ACHN (cell line): Measurements from ENCODE around the gene SOCS1.
"Not testable (repeated sequence)": the region's sequence is repeated elsewhere in the genome, so short reads cannot be mapped to it uniquely, and the experiment has no call there.

Experiments used
- DNase-seq: peaks from one replicate; pipeline ENCODE4 v3.0.0-alpha.2; 2015
- in situ Hi-C: cut with HindIII; loops from 2 replicates; pipeline ENCODE4 v1.10.0; 2017; ENCODE audit warnings: low sequenced_read_pairs, low pct_ligation_motif_present, low pct_unique_long_range_greater_than_20kb

The SOCS1 gene

DNA sequence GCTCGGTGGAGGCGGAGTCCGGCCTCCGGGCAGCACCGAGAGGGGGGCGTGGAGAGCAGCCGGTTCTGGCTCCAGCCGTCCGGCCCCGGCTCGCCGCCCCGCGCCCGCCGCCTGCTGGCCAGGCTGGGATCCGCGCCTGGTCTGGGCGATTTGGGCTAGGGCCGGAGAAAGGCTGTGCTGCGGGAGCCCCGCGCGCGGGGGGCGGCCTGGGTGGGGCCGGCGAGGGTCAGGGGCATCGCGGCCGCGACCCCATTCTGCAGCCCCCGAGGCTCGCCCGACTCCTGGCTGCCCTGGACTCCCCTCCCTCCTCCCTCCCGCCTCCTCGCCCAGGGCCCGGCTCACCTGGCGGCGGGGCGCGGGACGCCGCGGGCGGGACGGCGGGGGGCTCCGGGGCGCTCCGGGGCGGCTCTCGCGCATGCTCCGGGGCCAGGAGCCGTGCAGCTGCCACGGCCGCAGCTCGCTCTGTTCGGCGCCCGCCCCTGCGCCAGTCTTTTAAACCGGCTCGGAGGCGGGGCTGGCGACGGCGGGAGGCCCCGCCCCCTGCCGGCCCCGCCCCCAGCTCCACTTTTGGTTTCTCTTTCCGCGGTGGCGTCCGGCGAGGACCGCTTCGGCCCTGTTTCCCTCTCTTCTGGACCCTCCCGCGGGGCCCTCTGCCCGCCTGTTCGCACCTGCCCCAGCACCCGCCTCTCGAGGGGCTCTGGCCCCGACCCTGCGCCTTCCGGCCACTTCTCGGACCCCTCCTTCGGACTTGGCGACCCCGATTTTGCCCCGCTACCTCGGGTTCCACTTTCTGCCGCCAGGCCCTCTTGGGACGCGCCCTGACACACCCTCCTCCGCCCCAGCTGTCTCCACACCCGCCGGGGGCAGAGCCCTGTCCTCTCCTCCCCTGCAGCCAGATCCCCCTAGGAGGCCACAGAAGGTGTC is at the start of gene SOCS1:
Gene SOCS1, minus strand, starts transcription at position 468 of the 924 bp plus-strand sequence. CDS start 726 bp downstream, outside the sequence.
- in situ Hi-C loops, result no loop called here
- peak; percentile 87 for DNase-seq

DNA sequence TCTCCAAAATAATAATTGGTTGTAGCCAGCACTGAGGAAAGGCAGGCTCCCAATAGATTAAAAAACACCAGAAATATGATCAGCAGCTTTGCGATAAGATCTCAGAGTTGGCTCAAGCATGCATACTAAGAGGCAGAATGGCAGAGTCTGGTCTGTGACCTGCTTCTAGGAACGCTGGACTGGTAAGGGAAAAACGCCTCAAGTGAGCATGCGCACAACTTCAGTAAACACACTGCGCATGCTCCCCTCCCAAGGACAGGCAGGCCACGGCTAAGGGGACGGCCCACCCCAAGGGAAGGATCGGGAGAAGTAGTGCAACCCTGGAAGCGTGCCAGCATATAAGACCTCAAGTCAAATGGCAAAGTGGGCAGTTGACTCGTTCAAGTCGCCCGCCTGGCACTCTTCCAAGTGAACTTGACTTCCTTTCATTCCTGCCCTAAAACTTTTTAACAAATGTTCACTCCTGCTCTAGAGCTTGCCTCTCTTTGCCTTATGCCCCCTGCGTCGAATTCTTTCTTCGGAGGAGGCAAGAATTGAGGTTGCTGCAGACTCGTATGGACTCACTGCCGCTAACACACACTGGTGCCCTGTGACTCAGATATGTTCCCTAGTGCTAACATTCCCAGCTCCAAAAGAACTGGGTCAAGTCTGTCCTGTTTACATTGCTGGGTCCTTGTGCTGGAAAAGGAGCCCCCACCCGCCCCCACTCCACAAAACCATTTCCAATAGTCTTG is 47.6 kb upstream of the SOCS1 start:
- in situ Hi-C loops, result no loop called here
- no peak for DNase-seq

DNA sequence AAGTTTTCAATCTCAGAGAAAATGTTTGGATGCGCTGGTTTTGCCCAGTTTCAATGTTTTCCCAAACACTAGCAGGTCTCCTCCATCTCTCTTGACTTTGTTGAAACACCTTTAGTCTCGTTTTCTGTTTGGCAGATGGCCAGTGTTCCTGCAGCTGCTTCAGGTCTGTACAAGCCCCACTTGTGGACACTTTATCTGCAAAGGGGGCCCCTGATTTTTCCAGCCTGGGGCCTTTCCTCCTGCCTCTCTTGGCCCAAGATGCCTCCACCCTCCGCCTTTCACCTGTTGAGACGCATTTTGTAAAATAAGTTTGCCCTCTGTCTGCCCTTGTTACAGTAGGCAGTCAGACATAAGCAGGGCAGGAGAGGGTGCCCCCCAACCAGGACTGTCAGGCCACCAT is 47.0 kb upstream of the SOCS1 start:
- in situ Hi-C loops, result no loop called here
- no peak for DNase-seq

DNA sequence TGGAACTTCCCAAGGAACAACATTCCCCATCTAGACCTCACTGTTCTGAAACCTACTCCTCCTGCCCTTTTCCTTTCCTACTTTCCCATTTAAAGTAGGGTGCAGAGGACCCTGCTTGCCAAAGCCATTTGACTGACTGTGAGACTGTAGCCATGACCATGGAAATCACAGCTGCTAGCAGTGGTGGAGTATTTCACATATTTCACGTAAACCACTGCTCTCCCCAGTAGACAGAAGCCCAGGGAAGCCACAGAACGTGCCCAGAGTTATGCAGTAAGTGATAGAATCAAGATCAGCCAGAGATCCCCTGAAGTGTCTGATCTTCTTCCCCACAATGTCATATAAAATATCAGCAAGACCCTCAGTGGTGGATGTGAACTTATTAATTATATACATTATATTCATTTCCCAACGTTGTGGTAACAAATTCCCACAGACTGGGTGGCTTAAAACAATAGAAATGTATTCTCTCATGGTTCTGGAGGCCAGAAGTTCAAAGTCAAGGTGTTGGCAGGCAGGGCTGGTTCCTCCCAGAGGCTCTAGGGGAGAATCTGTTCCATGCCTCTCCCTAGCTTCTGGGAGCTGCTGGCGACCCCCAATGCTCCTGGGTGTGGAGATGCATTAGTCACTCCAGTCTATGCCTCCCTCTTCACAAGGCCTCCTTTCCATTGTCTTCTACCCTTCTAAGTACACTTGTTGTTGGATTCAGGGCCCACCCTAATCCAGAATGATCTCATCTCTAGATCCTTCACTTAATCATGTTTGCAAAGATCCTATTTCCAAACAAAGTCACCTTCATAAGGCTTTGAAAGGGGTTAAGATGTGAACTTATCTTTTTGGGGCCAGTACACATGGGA is 45.9 kb upstream of the SOCS1 start:
- DNase-seq, result no peak
- in situ Hi-C loops, result no loop called here

- DNase-seq, result no peak
- in situ Hi-C loops, result no loop called here
These were observed 44.5 kb upstream of the SOCS1 start for GRCh38 chr16:11300560-11300892.

DNA sequence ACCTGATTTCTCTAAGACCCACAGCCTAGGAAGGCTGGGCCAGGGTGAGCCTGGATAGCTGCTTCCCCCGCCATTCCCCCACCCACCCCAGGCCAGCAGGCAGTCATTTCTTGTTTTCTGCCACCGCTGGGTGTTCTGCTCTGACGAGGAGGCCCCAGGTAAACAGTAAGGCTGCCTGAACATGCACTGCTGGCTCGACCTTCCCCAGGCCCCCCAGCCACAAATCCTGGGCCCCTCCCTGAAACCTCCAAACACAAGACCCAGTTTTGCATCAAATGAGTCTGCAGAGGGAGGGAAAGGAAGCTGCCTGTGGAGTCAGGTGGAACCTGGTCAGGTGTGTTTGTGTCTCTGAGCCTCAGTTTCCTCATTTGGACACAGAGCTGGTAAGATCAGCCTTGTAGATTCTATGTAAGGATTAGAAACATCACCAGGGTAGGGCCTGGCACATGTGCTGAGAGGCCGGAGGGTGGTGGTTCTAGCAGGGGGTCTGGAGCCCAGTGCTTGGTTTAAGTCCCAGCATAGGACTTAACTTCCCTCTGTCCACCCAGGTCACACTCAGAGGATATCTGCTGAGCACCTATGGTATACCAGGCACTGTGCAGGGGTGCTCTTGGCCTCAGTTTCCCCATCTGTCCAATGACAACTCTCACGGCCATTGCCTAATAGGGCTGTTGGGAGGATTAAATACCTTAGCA is 44.0 kb upstream of the SOCS1 start:
- no peak for DNase-seq
- in situ Hi-C loops, result no loop called here

- in situ Hi-C loops, result not testable (repeated sequence)
These were observed 43.0 kb upstream of the SOCS1 start for GRCh38 chr16:11298950-11299547.

DNA sequence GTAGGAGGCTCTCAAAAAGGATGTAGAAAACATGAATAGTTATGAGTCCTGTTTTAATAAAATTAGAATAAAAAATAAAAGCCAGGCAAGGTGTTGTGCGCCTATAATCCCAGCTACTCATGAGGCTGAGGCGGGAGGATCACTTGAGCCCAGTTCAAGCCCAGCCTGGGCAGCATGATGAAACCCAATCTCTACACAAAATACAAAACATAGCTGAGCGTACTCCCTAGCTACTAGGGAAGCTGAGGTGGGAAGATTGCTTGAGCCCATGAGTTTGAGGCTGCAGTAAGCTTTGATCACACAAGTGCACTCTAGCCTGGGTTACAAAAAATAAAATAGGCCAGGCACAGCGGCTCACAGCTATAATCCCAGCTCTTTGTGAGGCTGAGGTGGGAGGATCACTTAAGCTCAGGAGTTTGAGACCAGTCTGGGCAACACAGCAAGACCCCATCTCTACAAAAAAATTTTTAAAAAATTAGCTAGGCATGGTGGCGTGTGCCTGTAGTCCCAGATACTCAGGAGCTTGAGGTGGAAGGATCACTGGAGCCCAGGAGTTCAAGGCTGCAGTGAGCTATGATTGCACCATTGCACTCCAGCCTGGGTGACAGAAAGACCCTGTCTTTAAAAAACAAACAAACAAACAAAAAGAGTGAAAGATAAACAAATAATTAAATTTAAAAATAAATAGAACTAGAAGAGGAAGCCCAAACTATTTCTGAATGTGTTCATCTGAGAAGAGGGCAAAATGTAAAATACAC is 42.3 kb upstream of the SOCS1 start:
- in situ Hi-C loops, result no loop called here
- DNase-seq, result no peak

More at GRCh38 chr16:11298950-11299547, 43.0 kb upstream of the SOCS1 start:
- not testable (repeated sequence) for DNase-seq

DNA sequence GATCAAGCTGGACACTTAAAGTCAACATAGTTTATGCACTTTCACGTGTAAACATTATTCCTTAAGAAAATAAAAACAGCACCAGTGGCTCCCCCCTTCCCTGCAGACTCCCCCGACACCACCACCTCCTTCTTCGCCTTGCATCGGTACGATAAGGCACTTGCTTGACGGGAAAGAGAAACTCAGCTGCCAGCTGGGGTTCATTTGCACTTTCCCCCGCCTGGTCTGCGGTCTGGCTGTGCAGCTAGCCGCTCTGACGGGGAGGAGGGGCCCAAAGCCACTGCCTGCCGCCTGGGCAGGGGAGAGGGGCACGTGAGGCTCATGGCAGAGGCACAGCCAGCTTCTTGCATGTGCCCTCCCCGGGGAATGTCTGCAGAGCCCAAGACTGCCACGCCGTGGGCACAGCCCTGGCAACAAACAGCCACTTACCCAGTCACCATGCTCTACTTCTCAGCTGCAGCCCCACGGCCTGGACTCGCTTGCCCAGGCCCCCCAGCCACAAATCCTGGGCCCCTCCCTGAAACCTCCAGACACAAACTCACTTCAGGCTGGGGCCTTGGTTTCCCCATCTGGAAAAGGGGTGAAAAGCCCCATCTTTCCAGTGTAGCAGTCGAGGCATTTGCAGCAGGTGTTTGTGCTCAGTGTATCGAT is 41.6 kb upstream of the SOCS1 start:
- in situ Hi-C loops, result no loop called here

GRCh38 chr16:11296706-11297491 is 40.9 kb upstream of the SOCS1 start:
- no peak for DNase-seq
- in situ Hi-C loops, result no loop called here

More for the DNA sequence above, 41.6 kb upstream of the SOCS1 start:
- peak; percentile 87 for DNase-seq

DNA sequence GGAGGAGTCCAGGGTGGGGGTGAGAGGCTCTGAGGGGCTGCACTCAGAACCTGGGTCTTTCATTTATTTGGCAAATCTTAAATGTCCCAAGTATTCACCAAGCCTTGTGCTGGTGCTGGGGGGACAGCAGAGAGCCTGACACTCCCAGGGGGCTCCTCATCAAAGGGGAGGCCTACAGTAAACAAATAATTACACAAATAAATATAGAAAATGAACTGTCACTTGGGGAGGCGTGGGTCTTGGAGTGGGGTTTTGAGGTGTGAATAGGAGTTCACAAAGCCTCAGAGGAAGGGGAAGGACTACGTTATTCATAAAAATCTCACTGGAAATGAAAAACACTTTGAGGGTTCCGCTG is 40.3 kb upstream of the SOCS1 start:
- in situ Hi-C loops, result no loop called here
- no peak for DNase-seq

- in situ Hi-C loops, result no loop called here
- no peak for DNase-seq
These were observed 39.7 kb upstream of the SOCS1 start for GRCh38 chr16:11295672-11296071.

- in situ Hi-C loops, result no loop called here
- no peak for DNase-seq
These were observed 36.2 kb upstream of the SOCS1 start for GRCh38 chr16:11292076-11292748.

- in situ Hi-C loops, result no loop called here
- no peak for DNase-seq
These were observed 35.2 kb upstream of the SOCS1 start for GRCh38 chr16:11291091-11291703.

DNA sequence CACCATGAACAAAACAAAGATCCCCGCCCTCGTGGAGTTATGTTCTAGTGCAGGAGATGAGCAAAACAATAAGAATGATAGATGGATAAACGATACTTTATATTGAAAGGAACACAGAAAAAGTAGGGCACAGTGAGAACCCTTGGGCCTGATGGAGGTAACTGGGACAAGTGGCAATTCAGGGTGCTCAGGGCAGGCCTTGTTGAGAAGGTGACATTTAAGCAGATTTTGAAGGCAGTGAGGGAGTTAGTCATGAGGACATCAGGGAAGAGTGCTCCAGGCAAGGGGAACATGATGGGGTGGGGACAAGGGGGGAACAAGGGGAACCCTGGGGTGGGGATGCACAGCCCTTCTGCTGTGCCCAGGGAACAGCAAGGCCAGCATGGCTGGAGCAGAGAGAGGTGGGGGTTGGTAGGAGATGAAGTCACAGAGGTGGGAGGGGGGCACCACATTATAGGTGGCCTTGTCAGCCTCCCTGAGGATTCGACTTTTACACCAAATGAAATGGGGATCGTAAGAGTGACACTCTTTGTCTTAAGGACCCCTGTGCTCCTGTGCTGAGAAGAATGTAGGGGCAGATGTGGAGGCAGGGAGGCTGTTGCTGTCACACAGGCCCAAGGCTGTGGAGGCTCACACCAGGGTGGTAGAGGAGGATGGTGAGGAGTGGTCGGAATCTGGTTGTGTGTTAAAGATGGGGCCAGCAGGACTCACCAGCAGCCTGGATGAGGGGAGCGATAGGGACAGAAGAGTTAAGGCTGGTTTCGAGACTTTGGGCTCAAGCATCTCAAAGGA is 34.3 kb upstream of the SOCS1 start:
- in situ Hi-C loops, result no loop called here

More for the DNA sequence above, 34.3 kb upstream of the SOCS1 start:
- no peak for DNase-seq
